Stimulated activated CD4-positive, alpha-beta T cell treated with anti-CD3 and anti-CD28 coated beads, Interleukin-2, amount 100 ng/mL, for 4 hours (primary cell): ENCODE measurements around the gene FBRSL1.

ENCODE experiments used
- DNase-seq: peaks from one replicate; pipeline ENCODE4 v3.0.0-alpha.2; 2020; ENCODE audit warnings: low read depth

FBRSL1 gene

DNA sequence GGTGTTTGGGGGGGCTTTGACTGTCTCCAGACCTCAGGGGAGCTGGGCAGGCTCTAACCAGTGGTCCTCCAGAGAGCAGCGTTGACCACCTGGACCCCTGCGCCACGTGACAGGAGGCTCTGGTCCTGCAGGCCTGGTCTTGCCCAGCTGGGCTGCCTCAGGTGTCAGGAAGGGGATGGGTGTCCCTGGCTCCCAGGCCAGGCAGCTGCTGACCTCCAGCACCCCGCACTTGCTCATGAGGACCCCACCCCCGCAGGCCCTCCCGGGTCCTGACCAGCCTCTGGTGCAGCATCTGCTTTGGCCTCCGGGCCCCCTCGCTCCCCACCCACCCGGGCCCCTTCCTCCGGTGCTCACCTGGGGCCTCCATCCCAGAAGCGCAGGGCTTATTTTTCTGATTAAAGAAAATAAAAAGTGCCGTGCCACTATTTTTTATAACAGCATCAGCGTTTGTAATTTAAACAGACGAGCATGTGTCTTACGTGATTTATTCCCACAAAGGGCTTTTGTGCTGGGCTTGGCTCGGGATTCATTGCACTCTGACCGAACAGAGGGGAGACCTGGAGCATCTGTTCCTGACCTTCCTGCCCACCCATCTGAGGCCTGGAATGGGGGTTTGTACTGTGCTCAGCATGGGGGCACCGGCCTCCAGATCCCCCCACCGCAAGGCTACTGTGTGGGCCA is 21.7 kb downstream of the FBRSL1 start:
- DNase-seq = no peak

DNA sequence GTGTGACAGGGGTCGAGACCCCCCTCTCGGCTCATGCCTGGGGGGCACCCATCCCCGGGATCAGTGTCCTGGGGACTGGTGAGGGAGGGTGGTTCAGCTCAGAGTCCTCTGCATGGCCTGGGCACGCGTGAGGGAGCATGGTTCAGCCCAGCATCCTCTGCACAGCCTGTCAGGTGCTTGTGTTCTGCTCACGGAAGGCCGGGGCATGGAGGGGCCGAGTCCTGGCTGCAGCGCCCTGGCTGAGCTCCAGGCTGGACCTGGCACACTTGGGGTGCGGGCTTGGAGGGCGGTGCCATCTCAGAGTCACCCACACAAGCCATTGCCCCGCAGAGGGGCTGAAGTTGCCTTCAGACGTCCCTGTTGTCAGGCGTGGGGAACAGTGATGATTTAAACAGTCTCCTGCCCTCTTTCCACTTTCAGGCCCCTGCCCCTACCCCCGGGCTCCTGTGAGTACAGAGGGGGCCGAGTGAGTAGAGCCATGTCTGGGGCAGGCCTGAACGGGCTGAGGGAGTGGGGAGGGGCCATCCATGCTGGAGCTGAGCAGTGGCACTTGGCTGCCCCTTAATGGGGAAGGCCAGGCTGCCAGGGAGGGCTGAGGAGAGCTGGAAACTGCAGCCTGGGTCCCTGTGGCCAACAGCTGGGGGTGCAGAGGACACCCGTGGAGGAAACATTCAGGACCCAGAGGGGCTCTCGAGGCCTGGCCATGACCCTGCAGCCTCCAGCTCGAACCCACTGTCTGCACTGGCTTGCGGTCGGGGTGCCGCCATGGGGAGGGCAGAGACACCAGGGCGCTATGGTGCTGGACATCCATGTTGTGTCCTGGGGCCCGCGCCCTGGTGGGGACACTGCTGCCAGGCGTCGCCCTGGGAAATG is 22.5 kb downstream of the FBRSL1 start:
- no peak for DNase-seq

DNA sequence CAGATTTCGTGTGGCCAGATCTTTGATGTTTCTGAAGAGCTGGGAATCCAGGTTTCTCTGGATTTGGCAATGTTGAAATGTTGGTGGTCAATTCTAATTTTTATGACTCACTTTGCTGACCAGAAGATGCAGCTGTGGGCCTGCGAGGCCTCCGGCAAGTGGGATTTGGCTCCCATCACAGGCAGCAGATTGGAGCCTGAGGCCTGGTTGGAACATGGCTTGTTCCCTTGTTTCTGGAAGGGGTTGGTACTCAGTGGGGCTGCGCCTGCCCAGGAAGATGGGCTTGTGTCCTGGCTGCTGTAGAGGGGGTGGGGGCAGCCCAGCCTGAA is 23.1 kb downstream of the FBRSL1 start:
- no peak for DNase-seq

DNA sequence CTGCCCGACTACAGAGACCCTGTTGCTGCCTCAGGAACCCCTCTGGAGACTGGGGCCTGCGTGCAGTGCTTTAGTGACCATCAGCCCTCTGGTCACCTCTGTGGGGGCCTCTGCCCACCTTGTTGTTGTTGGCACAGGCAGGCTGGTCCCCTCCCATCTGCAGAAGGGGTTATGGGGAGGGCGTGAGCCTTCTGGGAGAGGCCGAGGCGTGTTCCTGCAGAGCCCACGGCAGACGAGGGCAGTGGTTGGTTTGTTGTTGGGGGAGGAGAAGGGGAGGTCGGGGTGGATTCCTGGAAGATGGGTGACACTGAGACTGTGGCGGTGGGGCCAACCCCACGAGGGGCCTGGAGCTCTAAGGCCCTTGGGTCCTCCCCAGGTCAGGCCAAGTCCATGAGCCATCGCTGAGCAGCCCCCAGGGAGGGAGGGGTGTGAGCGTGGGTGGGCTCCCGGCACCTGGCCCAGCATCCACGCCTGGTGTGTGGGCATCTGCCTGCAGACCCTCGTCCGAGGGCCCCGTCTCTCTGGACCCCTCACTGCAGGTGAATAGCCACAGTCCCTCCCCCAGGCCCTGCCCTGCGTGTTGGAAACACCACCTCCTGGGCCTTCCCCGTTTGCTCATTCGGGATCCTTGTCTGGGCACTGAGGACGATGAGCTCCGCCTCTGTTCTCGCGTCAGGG is 23.6 kb downstream of the FBRSL1 start:
- DNase-seq = no peak

DNA sequence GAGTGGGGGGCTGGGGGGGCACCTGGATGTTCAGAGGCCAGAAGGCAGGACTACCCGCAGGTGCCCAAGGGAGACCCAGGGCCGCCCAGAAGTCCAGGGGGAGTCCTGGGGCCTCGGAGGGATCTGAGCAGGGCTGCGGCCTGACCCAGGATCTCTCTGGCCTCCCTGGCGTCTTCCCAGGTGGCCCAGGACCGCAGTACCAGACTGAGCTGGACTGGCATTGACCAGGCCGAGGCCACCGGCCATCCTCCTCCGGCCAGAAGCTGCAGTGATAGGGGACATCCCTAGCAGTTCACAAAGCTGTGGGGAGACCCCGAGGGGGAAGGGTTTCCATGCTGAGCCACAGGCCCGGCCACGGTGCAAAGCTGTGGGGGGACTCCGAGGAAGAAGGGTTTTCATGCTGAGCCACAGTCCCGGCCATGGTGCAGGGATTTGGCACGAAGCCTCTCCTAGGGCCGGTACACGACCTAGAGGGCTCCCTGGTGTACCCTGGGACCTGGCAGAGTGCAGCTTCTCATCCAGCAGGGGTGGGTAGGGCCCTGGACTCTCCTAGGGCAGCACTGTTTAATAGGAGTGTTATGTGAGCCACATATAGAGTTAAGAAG is 24.4 kb downstream of the FBRSL1 start:
- no peak for DNase-seq

DNA sequence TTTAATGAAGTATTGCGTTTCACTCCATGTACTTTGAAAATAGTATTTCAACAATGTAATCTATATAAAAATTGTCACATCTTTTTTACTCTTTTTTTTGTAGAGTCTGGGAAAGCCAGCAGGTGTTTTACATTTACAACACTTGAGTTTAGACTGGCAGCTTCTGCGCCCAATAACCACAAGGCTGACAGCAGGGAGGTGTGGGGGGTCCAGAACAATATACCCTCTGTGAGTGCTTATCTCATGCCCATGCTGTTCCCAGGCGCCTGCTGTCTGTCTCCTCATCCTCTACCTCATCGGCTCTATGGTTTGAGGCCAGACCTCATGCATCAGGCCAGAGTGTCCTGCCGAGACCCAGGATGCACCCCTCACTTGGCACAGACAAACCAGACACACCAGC is 24.9 kb downstream of the FBRSL1 start:
- no peak for DNase-seq

DNA sequence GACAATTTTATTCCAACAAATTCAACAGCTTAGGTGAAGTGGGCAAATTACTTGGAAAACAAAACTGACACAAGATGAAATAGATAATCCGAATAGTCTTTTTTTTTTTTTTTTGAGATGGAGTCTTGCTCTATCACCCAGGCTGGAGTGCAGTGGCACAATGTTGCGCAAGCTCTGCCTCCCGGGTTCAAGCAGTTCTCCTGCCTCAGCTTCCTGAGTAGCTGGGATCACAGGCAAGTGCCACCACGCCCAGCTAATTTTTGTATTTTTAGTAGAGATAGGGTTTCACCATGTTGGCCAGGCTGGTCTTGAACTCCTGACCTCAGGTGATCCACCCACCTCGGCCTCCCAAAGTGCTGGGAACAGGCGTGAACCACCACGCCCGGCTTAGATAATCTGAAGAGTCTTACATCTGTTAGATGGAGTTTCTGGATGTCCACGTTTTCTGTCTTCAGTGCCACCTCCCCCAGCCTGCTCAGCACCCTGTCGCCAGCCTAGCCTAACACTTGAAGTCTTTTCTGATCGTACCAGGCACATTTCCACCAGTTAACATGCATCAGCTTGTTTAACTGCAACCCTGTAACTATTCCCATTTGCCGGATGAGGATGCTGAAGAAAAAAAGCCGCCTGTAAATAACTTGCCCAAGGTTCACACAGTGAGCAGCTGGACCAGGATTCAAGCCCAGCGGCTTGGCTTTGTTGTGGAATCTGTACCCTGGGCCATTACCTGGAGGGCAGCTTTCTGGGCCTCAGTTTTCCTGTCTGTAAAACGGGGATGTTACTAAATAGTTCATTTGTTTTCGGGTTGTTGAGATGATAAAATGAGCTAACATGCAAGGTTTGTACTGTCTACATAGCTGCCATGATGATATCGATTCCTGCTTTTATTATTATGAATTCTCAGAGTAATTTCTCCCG is 26.4 kb downstream of the FBRSL1 start:
- DNase-seq = no peak

DNA sequence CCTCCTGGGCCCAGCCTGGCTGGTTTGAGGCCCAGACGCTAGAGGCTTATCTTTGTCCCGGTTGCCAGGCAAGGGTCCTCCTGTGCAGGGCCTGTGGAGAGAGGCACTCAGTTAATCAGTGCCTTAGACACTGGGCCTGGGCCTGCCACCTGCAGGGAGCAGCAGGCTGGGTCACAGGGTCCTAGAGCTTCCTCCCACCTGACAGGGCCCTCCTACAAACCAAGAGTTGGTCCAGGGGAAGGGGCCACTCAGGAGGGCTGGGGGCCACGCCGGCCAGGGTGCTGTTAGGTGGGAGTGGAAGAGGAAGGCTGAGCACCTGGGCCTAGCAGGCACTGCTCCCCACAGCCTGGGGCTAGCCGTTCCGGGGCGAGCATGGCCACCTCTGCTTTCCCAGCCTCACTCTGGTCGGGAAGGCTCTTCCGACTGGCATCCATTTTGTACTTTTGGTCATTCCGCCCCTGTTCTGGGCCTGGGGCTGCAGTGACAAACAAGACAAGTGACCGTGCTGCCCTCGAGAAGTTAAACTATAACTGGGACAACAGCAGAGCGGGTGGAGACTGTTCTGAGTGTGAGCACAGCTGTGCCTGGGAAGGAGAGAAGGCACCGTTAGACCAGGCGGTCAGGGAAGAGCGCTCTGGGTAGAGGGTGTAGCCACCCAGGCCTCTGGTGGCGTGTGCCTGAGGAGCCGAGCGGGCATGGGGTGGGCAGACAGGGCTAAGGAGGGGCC is 27.2 kb downstream of the FBRSL1 start:
- DNase-seq = no peak

DNA sequence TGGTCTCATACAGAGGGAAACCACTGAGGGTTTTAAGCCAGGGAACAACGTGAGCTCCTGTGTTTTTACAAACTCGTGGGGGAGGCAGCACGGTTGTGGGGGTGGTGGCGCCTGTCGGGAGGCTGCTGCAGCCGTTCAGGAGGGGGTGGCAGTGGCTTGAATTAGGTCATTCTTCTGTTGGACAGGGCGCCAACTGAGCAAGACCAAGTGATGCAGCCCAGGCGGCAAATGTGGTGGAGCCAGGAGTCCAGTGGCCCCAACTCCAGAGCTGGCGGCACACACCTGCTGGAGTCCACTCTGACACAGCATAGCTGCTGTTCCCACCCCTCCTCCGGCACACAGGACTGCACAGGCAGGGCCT is 27.8 kb downstream of the FBRSL1 start:
- no peak for DNase-seq

DNA sequence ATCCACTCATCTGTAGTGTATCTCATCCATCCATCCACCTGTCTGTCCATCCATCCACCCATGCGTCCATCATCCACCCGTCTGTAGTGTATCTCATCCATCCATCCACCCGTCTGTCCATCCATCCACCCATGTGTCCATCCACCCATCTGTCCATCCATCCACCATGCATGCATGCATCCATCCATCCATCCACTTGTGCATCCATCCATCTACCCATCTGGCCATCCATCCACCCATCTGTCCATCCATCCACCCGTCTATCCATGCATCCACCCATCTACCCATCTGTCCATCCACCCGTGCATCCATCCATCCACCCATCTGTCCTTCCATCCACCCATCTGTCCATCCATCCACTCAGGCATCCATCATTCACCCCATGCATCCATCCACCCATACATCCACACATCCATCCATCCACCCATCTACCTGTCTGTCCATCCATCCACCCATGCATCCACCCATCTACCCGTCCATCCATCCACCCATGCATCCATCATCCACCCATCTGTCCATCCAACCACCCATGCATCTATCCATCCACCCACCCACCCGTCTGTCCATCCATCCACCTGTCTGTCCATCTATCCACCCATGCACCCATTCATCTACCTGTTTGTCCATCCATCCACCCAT is 28.5 kb downstream of the FBRSL1 start:
- DNase-seq = no peak

DNA sequence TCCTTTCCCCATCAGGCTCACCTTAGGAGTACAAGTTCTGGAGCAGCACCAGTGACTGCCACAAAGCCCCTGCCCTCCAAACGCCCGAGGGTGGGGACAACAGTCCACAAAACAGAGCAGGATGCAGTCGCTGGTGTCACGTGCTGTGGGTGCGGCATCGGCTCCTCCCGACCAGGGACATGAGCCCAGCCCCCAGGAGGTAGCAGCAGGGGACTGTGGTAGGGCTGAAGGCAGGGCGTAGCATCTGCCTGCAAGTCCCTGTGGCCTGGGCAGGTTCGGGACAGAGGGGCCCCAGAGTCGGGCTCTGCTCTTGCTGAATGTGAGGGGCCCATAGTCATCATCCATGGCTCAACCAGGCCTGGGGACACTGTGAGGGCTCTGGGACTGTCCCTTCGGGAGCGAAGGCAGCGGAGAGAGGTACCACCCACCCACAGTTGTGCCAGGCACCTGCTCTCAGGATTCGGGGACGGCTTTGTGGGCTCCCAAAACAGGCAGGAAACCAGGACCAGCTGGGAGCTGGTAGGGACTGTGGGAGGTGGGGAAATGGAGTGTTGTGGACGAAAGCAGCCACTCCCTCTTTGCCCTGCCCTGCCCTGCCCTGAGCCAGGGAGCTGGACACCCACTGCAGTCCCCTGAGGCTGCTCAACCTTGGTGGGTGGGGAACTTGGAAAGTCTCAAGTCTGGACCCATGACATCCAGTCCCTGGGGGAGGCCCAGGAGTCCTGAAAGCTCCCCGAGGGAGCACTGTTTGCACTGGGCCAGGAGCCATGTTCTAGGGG is 30.7 kb downstream of the FBRSL1 start:
- no peak for DNase-seq

DNA sequence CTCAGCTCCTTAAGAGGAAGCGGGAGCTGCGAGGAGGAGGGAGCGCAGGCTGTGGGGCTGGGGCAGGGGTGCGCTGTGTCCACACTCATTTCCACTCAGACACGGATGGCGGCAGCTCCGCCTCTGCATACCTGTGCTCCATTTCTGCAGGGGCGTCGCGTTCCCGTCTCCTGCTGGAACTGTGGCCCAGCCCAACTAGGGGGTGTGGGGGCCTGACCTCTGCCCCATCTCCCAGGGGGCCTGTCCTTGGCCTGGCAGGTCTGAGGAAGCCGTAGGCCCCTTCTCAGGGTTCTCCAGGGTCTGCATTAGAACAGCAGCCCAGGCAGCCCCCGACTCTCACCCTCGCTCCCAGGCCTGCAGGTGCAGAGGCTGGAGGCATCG is 31.2 kb downstream of the FBRSL1 start:
- DNase-seq = no peak

DNA sequence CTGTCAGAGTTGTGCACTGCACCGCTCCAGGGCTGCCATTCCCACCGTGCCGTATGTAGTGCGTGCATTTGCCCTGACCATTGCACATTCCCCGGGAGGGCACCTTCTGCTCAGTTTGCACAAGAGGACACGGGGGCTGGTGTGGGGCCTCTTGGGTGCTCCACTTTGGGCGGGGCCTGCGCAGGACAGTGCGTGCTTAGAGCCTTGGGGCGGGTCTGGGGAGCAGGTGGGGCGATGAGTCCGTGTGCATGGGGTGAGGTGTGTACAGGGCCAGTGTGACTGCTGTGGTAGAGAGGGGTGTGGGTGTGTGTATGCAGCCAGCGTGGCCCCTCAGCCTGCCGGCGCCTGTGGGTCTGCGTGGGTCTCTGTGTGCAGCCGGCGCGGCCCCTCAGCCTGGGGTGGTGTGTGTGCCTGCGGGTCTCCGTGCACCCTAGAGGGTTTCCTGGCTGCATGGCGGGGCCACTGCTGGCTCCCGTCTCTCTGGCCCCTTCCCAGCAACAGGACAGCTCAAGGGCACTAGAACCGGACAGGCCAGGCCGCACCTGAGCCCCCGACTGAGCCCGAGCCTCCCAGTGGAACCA is 31.9 kb downstream of the FBRSL1 start:
- no peak for DNase-seq

DNA sequence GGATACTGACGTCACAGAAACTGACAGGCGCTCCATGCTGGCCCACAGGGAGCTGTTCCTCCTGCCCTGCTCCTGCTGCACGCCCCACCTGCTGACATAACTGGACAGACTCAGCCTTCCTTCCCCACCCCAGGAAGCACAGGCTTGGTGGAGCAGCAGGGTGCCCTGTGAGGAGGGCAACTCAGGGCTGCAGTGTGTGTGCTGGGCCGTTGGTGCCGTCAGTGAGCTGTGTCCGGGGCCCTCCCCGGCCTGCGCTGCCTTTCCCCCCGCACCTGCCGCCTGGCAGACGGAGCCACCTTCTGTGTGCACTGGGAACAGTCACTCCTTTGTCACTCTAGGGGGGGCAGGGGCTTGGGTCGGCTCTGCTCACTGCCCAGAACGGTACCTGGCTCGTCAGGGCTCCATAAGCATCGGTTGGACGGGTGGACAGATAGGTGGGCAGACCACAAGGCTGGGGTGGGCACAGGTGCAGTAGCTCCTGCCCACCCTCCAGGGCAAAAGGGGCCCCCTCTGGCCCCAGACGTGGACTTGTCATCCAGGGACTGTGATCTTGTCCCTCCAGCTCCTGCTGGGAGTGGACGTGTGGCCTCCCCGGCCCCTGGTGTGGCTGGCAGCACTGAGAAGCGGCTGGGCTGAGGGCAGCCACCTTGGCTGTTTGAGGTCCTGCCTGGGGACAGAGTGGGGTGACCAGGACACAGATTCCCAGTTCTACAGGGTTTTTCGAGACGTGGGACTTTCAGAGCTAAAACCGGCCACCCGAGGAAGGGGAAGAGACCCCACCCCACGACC is 32.8 kb downstream of the FBRSL1 start:
- DNase-seq = no peak

DNA sequence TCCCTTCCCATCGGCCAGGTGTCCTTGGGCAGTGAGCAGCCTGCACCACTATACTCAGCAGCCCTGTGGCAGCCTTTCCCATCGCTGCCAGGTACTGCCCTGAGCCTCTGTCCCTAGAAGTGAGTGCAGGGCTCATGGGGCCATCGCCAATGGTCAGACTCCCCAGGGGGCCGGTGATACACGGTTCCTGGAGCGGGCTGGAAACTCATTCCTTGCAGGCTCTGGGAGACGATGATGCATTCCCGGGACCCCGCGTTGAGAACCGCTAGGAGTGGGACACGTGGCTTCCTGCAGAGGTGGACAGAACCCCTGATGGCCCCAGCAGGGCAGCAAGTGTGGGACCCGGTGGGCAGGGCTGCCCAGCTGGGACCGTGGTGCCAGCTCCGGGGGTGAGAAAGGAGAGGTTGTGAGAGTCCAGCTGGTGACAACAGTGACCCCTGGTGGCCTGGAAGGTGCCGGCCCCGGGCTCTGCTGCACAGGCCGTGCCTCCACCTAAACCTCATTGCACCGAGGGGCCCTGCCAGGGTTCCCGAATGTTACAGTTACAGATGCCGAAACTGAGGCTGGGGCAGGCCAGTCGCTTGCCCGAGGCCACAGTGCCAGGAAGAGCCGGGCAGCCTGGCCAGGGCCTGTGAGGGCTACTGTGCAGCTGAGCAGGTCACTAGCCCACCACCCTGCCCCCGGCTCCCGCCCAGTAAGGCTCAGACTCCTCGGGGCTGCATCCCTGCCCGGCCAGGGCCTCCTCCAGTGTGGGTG is 33.8 kb downstream of the FBRSL1 start:
- DNase-seq = peak; percentile 40

DNA sequence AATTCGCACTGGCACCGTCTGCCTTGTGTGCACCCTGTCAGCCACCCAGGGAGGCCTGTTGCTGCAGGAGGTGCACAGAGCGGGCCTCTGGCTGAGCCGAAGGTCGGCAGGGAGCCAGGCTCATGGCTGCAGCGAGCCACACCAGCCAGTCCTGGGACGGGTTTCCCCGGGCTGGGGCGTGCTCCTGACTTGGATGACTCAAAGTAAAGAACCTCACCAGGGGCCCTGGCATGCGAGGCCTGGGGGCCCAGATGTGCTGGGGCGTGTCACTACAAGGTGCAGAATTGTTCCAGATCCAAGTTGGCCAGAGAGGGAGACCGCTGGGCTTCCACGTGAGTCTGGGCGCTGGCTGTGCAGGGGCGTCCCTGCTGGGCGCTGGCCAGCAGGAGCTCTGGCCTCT is 34.5 kb downstream of the FBRSL1 start:
- no peak for DNase-seq

DNA sequence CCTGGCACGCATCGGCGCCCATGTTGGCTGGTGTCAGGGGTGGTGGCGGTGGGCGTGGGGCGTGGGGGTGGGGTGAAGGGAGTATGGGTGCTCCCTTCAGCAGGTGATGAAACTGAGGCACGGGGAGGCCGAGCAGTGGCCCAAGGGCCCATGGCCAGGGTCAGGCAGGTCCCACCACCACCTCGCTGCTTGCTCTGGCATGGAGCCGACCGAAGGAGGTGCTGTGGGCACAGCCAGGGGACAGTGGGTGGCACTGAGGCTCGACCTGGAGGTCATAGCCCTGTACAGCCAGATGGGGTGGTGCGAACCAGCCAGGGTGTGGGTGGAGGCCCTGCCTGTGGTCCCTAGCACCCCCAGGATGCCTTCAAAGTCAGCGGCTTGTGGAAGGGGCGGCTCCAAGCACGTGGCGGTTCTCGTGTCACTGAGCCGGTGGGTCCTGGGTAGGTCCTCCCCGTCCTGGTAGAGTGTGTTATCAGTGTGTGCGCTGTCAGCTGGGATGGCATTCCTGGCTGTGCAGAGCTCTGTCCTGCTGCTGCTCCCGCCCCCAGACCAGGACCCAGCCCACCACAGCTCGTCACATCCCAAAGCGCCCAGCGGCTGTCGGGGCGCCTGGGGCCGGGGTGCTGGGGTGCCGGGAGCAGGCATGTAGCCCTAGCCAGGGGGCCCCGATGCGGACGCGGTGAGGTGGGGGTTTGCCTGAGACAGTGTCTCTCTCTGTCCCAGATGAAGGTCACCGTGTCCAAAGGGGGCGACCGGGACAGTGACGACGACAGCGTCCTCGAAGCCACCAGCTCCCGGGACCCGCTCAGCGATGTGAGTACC is 35.3 kb downstream of the FBRSL1 start:
- DNase-seq = no peak
